ENCODE data around the gene TMEM63C.

The TMEM63C gene

DNA sequence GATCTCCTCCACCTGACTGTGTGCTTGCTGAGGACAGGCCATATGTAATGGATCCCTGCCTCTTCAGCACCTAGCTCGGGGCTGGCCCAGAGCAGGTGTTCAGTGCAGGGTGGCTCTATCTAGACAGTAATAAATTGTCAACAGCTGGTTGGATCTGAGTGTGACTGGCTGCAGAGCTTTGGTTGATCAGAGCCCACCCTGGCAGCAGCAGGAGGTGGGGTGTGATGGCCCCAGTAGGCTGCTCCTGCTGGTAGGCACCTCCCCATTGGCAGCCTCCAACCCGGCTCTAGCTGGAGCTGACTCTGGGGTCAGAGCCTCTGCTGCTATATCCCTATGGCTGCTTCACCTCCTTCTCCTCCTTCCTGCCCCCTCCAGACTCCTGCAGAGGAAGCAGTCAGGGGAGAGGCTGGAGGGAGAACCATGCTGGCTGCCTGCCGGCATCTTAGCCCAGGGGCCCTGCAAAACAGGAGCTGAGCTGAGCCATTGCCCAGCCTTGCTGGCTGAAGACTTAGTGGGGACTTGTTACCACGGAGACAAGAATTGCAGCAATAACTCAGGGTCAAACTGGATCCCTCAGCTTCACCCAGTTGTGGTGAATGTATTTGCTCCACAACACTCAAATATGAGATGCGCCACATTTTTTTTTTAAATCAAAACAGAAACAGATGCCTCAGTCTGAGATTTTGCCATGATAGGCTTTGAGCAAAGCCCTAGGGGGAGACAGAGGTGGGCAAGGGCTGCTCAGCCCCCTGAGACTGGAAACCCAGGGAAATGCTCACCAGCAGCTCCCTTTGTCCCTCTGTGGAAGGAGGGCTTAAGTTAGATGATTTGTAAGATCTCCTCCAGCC, 22.2 kb downstream of the TMEM63C start:
- no peak overlapping the region for H3K4me3 ChIP-seq (replicated peaks; ENCODE audit: low read depth, low read length)
- DNase-seq (ENCODE audit: extremely low read depth, insufficient read length), result no peak
- H3K36me3 ChIP-seq (ENCODE audit: control insufficient read depth, insufficient read depth, low read length), result no peaks in the 10 kb centered on the region
- TF ChIP-seq, protein P1, sequence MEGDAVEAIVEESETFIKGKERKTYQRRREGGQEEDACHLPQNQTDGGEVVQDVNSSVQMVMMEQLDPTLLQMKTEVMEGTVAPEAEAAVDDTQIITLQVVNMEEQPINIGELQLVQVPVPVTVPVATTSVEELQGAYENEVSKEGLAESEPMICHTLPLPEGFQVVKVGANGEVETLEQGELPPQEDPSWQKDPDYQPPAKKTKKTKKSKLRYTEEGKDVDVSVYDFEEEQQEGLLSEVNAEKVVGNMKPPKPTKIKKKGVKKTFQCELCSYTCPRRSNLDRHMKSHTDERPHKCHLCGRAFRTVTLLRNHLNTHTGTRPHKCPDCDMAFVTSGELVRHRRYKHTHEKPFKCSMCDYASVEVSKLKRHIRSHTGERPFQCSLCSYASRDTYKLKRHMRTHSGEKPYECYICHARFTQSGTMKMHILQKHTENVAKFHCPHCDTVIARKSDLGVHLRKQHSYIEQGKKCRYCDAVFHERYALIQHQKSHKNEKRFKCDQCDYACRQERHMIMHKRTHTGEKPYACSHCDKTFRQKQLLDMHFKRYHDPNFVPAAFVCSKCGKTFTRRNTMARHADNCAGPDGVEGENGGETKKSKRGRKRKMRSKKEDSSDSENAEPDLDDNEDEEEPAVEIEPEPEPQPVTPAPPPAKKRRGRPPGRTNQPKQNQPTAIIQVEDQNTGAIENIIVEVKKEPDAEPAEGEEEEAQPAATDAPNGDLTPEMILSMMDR (IDR thresholded peaks at IDR 0.05; ENCODE audit: insufficient read depth, low read length, poor library complexity, severe bottlenecking), result no peak
- H3K27me3 ChIP-seq (replicated peaks; ENCODE audit: control insufficient read depth, insufficient read depth, low read length), result peaks cover 2% of the 10 kb centered on the region

DNA sequence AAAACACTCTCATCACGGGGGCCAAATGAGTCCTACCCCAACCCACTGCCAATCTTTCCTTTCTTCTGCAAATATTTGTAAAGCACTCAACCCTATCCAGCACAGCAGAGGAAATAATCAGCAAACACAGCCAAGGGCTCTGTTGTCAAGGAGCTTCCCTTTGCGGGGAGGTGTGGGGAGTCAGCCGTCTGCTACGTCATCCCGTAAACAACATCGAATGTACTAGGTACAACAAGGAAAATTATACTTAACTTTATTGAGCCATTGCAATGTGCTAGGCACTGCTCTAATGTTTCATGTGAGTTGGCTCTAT, 22.8 kb downstream of the TMEM63C start:
- no peak for DNase-seq (ENCODE audit: extremely low read depth, insufficient read length)
- TF ChIP-seq, protein P1 (IDR thresholded peaks at IDR 0.05; ENCODE audit: insufficient read depth, low read length, poor library complexity, severe bottlenecking), result no peak

DNA sequence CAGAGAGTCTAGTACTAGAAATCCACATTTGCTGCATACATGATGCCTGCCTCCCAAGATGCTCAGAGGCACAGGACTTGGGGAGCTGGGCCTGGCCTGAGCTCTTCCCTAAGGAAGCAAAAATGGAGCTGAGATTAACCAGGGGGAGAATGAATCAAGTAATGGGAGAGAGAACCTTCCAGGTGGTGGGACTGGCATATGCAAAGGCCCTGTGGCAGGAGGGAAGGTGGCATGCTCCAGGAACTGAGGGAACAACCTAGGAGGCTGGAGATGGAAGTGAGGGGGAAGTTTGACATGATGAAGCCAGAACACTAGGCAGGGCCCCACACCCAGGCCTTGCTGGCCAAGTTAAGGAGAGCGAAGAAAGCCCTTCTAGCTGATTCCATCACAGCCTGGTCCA, 23.3 kb downstream of the TMEM63C start:
- H3K27me3 ChIP-seq (replicated peaks; ENCODE audit: control insufficient read depth, insufficient read depth, low read length), result peaks cover 2% of the 10 kb centered on the region
- DNase-seq (ENCODE audit: extremely low read depth, insufficient read length), result no peak
- no peaks in the 10 kb centered on the region for H3K36me3 ChIP-seq (ENCODE audit: control insufficient read depth, insufficient read depth, low read length)
- no peak overlapping the region for H3K4me3 ChIP-seq (replicated peaks; ENCODE audit: low read depth, low read length)
- TF ChIP-seq, protein P1 (IDR thresholded peaks at IDR 0.05; ENCODE audit: insufficient read depth, low read length, poor library complexity, severe bottlenecking), result no peak

More for the DNA sequence above, 22.8 kb downstream of the TMEM63C start:
- Histone ChIP-seq H3K4me3 (replicated peaks; ENCODE audit: low read depth, low read length) (no peak overlapping the region), H3K27me3 (replicated peaks; ENCODE audit: control insufficient read depth, insufficient read depth, low read length) (peaks cover 2% of the 10 kb centered on the region), H3K36me3 (ENCODE audit: control insufficient read depth, insufficient read depth, low read length) (no peaks in the 10 kb centered on the region)

DNA sequence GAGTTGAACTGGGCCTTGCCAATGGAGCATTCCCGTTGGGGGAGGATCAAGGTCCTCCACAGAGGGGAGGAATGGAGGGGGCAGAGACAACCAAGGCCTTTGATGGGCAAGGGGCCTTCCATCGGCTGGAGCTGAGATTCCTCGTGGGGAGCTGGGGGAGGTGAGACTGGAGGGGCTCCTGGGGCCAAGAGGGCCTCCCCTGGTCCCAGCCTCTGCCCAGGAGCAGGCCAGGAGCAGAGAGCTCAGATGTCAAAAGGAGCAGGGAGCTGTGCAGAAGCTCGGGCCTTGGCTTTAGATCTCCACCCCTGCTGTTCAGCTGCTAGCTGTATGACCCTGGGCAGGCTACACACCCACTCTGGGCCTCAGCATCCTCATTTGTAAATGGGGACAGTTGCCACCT, 24.0 kb downstream of the TMEM63C start:
- Histone ChIP-seq H3K27me3 (replicated peaks; ENCODE audit: control insufficient read depth, insufficient read depth, low read length) (peaks cover under 1% of the 10 kb centered on the region), H3K4me3 (replicated peaks; ENCODE audit: low read depth, low read length) (no peak overlapping the region), H3K36me3 (ENCODE audit: control insufficient read depth, insufficient read depth, low read length) (no peaks in the 10 kb centered on the region)
- no peak for DNase-seq (ENCODE audit: extremely low read depth, insufficient read length)
- TF ChIP-seq, protein P1 (IDR thresholded peaks at IDR 0.05; ENCODE audit: insufficient read depth, low read length, poor library complexity, severe bottlenecking), result no peak

DNA sequence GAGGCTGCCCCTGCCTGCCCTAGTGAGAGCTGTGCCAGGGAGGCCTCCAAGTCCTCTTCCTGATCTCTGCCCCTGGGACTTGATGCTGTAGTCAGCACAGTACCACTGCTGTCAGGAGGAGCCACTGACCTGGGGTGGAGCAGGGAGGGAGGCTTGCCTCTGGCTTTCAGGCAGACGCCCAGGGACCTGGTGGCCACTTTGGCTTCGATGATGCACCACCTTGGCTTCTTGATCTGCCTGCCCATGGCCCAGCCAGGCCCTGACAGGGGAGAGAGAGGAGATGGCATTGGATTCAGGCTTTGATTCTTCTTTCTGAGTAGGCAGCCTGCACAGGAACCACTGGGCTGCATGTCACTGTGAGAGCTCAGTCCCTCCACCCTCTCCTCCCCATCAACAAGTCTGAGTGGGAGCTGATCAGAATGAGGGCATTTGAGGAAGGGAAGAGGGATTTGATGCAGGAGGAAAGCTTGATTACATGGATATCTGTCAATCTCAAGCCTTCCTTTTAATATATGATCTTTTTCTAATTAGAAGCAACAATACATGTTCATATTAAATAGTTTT, 24.7 kb downstream of the TMEM63C start:
- TF ChIP-seq, protein P1 (IDR thresholded peaks at IDR 0.05; ENCODE audit: insufficient read depth, low read length, poor library complexity, severe bottlenecking), result no peak
- no peak for DNase-seq (ENCODE audit: extremely low read depth, insufficient read length)
- no peaks in the 10 kb centered on the region; the same call in none of the 2 replicates for H3K27me3 ChIP-seq (replicated peaks; ENCODE audit: control insufficient read depth, insufficient read depth, low read length)
- H3K4me3 ChIP-seq (replicated peaks; ENCODE audit: low read depth, low read length), result no peak overlapping the region
- H3K36me3 ChIP-seq (ENCODE audit: control insufficient read depth, insufficient read depth, low read length), result no peaks in the 10 kb centered on the region

All from GM06990 (cell line).